Activated naive CD4-positive, alpha-beta T cell (primary cell): ENCODE results near the gene NUP62.

Source experiments
- DNase-seq, 4 experiments: peaks; one replicate each; lab custom pipeline; 2025; lab: John Stamatoyannopoulos, UW

The NUP62 gene

DNA sequence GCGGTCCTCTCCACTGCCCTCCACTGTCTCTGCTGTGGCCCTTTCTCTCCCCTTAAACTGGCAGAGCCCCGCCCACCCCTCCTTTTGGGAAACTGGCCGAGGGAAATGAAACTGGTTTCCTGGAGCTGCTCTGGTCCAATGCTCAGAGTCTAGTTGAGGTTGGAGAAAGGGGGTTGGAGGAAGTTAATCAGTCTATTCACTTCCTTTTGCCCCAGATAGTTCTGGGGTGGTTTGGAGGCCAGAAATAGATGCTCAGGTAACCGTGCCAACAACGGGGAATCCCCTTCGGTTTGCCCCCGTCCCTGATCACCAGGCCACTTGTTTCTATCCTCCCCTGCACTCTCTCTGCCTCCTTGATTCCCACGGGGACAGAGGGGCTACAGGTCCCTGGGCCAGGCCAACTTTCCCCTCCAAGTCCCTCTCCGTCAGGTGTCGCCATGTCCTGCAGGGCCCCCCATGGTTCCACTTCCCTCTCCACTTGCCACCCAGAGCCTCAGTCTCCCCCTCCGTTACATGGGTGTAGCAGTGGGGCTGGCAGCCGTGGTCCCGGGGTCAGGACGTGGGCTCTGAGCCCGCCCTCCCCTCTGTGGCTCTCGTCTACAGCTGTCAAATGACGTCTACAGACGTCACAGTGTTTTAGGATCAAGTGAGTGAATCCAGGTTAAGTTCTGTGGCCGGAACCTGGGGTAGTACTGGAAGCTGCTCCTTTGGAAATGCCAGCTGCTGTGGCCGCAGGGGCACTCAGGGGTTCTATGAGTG, 32.3 kb downstream of the NUP62 start, which contains the start of gene IL4I1:
Gene IL4I1 (minus strand): TSS at position 25 of the 759 bp plus-strand sequence. CDS start 727 bp downstream, outside the sequence.
- no peak for DNase-seq

- DNase-seq = no peak
Measured at GRCh38 chr19:49895566-49896297, 33.6 kb downstream of the NUP62 start.

GRCh38 chr19:49894879-49895565, 34.3 kb downstream of the NUP62 start:
- DNase-seq = no peak

GRCh38 chr19:49894011-49894664, 35.2 kb downstream of the NUP62 start:
- DNase-seq = no peak

- DNase-seq = no peak
Measured at GRCh38 chr19:49892716-49893115, 36.6 kb downstream of the NUP62 start.

DNA sequence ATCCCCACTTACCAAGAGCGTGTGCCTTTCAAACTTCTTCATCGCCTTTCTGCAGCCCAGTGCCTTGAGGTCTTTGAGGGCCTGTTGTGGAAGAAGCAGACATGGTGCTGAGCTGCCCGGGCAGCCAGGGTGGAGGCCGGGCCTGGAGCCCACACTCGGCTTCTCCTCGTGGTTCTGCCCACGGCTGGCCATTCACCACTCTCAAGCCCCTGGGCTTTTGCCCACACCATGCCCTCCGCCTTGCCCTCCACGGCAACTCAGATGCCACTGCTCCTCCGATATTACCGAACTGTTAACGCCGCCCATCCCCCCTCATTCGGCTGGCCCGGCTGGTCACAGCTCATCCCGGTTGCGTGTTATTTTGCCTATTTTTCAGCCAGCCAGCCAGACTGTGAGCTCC, 37.9 kb downstream of the NUP62 start:
- DNase-seq = no peak

- DNase-seq = peak in 3 of 4 experiments; percentile 37 to 68 (median 43)
Measured at GRCh38 chr19:49890349-49891311, 38.7 kb downstream of the NUP62 start.

DNA sequence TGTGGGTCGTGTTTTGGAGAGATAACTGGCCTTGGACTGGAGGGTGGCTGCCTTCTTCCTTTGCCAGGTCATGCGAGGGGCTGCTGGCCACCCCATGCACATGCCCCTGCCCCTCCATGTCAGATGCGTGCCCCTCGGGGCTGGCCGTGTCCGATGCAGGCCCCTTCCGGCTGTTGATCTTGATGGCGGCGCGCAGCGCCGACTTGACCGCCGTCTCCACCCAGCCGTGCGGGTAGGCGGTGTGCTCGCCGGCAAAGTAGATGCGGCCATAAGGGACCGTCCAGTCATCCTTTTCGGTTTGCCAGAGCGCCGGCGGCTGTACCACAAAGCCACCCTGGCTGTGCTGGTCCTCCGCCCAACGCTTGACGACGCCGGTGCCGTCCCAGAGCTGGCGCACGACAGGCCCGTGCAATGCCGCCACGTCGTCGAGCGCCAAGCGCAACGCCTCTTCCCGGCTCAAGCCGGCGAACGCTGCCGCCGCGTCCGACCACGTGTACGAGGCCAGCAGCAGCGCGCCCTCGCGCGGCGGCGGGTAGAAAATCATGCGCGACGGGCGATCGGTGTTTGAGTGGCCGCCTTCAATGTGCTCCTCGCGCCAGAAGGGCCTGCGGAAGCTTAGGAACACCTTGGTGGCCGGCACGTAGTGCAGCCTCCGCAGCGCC, 39.5 kb downstream of the NUP62 start:
- peak; percentile 29 to 63 (median 46) for DNase-seq

- DNase-seq = no peak
Measured at GRCh38 chr19:49889038-49889686, 40.1 kb downstream of the NUP62 start.

- no peak for DNase-seq
Measured at GRCh38 chr19:49888510-49888824, 40.8 kb downstream of the NUP62 start.

DNA sequence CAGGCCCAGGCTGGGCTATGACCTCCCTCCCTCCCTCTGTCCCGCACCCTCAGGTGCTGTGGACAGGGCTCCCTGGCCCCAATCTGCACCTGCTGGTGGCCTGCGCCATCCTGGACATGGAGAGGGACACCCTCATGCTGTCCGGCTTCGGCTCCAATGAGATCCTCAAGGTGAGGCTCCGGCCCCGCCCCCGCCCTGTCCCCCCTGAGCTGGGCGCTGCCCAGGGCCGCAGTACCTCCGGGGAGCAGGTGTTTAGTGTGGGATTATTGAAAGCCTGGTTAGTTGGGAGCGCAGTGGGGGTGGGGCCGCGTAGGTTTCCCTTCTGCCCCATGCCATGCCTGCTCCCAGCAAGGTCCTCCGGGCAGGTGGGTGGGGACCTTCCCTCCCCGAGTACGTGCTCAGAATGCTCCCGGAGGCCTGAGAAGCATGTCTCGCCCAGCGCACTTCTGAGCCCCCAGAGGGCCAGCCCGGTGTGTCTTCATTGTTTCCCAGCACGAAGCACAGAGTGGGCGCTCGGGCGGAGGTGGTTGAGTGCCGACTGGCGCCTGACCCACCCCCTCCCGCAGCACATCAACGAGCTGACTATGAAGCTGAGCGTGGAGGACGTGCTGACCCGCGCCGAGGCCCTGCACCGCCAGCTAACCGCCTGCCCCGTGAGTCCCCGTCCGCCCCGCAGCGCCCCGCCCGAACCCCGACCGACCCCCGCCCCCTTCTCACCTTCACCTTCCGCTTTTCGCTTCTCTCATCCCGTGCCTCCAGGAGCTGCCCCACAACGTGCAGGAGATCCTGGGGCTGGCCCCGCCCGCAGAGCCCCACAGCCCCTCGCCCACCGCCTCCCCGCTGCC, 41.4 kb downstream of the NUP62 start:
- DNase-seq = no peak

DNA sequence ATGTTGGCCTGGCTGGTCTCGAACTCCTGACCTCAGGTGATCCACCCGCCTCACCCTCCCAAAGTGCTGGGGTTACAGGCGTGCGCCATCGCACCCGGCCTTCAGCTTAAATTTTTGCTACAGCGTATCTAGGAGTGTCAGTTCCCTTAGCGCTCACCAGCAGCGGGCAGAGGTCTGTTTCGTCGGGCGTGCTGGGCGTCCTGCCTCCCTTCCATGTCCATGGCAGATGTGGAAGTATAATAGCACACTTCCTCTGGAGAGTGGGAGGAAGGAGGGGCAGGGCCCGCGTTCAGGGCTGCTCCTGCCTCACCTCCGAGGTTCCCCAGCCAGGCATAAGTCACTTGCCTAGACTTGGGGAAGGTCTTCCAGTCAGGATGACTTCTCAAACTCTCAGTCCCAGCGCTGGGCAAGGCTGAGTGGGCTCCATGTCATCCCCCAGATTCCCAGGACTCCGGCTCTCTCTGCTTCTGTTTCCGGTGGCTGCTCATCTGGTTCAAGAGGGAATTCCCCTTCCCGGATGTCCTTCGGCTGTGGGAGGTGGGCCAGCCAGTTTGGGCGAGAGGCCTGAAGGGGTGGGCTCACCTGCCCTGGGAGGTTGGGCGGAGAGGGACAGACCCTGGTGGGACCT, 42.2 kb downstream of the NUP62 start:
- DNase-seq = no peak

DNA sequence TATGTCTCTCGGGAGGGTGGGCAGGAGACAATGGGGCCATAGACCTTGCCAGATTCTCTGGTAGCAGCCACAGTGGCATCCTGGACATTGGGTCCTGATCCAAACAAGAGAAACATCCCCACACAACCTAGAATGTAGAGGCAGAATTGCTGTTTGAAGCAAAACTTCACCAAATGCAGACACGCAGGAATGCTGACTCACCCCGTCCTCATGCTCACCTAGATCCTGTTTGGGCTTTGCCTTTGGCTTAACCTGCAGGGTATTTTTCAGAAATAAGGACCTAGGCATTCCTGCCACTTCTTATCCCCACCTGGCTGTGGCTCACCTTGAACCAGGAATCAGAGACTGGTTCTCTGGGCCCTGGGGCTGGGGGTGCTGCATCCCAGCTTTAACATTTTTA, 44.5 kb downstream of the NUP62 start:
- no peak for DNase-seq

GRCh38 chr19:49884109-49884508, 45.2 kb downstream of the NUP62 start:
- DNase-seq = no peak

DNA sequence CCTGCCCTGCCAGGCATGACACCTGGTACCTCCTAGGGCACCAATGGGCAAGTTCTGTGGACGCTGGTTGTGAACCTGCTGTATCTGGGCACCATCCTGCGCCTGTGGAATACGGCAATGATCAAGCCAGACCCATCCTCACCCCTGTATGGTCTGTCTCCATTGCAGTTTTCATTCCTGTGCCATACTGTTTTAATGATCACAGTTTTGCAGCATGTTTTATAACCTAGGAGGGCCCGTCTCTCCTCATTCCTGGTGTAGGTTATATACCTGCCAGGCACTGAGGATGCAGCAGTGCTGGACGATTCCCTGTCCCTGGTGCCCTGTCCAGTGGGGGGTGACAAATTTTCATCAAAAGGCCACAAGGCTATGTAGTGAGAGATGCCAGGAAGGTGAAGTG, 46.2 kb downstream of the NUP62 start:
- no peak for DNase-seq

- no peak for DNase-seq
Measured at GRCh38 chr19:49882643-49883042, 46.7 kb downstream of the NUP62 start.

GRCh38 chr19:49881672-49882394, 47.5 kb downstream of the NUP62 start:
- DNase-seq = no peak

- DNase-seq = no peak
Measured at GRCh38 chr19:49881186-49881585, 48.1 kb downstream of the NUP62 start.
